ENCODE results near the gene PHLPP2. TPM values are rescaled to one million over a fixed set of nuclear protein-coding genes. Genes with fewer than 3 reads are reported as not detected.

The PHLPP2 gene
- total RNA-seq, 2 donors from 2014 or later = 12.4 to 12.8 TPM

DNA sequence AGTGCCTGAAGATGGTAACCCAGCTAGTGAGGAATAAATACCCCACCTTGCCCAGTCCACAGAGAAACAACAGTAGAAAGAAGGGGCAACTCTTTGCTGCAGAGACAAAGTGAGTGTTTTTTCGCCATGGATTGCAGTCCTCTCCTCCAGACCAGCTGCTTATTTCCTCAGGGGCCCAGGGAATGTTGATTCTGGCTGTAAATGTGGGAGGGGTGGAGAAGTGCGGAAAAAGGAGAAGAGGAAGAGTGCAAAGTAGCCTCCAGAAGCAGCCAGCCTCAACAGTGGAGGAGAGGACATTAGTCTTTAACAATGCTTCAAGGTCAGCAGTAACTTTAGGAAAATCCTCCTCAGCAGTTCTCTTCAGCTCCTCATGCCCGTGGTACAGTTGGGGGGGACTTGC, 8.1 kb upstream of the PHLPP2 start:
- no peak for DNase-seq
- Histone ChIP-seq H3K27me3 (ENCODE audit: control insufficient read depth, insufficient read depth, low read length, poor library complexity, severe bottlenecking) (no peaks in the 10 kb centered on the region), H3K9me3 (ENCODE audit: control insufficient read depth, low read length) (no peaks in the 10 kb centered on the region), H3K9ac (ENCODE audit: extremely low read depth, low read length, poor library complexity, severe bottlenecking) (no peak overlapping the region), H3K4me1 (ENCODE audit: control insufficient read depth, insufficient read depth, low read length) (no peaks in the 10 kb centered on the region), H3K4me3 (ENCODE audit: low read length) (no peak overlapping the region), H3K27ac (ENCODE audit: low read depth, low read length) (no peak overlapping the region), H3K36me3 (ENCODE audit: control insufficient read depth, insufficient read depth, low read length) (peaks cover 66% of the 10 kb centered on the region)
- peaks cover 68% of the 10 kb centered on the region for H3K36me3 Mint-ChIP-seq (ENCODE audit: low read depth)
- H3K27ac Mint-ChIP-seq = no peak overlapping the region
- H3K4me1 Mint-ChIP-seq = peaks cover 6% of the 10 kb centered on the region
- H3K4me3 Mint-ChIP-seq = no peak overlapping the region
- WGBS, 2 experiments (ENCODE audit: insufficient coverage in 1 of 2, insufficient read length in 1 of 2) = 92 to 100% methylated on average over 2 to 3 of the region's 3 CpGs
- H3K27me3 Mint-ChIP-seq (ENCODE audit: insufficient read depth) = no peaks in the 10 kb centered on the region
- TF ChIP-seq, protein P1, sequence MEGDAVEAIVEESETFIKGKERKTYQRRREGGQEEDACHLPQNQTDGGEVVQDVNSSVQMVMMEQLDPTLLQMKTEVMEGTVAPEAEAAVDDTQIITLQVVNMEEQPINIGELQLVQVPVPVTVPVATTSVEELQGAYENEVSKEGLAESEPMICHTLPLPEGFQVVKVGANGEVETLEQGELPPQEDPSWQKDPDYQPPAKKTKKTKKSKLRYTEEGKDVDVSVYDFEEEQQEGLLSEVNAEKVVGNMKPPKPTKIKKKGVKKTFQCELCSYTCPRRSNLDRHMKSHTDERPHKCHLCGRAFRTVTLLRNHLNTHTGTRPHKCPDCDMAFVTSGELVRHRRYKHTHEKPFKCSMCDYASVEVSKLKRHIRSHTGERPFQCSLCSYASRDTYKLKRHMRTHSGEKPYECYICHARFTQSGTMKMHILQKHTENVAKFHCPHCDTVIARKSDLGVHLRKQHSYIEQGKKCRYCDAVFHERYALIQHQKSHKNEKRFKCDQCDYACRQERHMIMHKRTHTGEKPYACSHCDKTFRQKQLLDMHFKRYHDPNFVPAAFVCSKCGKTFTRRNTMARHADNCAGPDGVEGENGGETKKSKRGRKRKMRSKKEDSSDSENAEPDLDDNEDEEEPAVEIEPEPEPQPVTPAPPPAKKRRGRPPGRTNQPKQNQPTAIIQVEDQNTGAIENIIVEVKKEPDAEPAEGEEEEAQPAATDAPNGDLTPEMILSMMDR (conservative IDR thresholded peaks at IDR 0.05) = no peak
- H3K9me3 Mint-ChIP-seq = no peaks in the 10 kb centered on the region

DNA sequence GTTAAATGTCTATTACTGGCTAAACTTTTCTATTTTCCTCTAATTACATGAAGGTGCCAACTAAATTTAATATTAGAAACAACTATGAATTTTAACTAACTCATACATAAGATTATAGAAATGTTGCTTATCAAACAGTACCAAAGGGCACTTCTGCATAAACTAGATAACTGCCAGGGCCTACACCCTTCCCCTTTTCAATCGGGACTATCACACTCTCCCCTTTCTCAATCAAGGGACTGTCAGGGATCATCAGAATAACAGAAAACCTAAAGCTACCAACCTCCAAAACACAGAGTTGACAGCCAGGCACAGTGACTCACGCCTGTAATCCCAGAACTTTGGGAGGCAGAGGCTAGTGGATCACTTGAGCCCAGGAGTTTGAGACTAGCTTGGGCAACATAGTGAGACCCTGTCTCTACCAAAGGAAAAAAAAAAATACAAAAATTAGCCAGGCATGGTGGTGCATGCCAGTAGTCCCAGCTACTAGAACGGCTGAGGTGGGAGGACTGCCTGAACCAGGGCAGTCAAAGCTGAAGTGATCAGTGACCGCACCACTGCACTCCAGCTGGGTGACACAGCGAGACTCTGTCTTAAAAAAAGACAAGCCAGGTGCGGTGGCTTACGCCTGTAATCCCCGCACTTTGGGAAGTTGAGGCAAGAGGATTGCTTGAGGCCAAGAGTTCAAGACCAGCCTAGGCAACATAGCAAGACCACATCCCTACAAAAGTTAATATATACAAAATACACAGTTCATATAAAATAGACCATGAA, 3.2 kb upstream of the PHLPP2 start:
- DNase-seq = no peak
- peaks cover 32% of the 10 kb centered on the region for H3K36me3 ChIP-seq (ENCODE audit: control insufficient read depth, insufficient read depth, low read length)
- H3K4me1 Mint-ChIP-seq = peaks cover 13% of the 10 kb centered on the region
- H3K27ac Mint-ChIP-seq = no peak overlapping the region
- H3K9ac ChIP-seq (ENCODE audit: extremely low read depth, low read length, poor library complexity, severe bottlenecking) = no peak overlapping the region
- no peaks in the 10 kb centered on the region for H3K9me3 ChIP-seq (ENCODE audit: control insufficient read depth, low read length)
- peaks cover 23% of the 10 kb centered on the region for H3K27me3 Mint-ChIP-seq (ENCODE audit: insufficient read depth)
- H3K36me3 Mint-ChIP-seq (ENCODE audit: low read depth) = peaks cover 38% of the 10 kb centered on the region
- H3K27me3 ChIP-seq (ENCODE audit: control insufficient read depth, insufficient read depth, low read length, poor library complexity, severe bottlenecking) = peaks cover 15% of the 10 kb centered on the region
- H3K4me1 ChIP-seq (ENCODE audit: control insufficient read depth, insufficient read depth, low read length) = no peaks in the 10 kb centered on the region
- H3K4me3 Mint-ChIP-seq = no peak overlapping the region
- H3K9me3 Mint-ChIP-seq = no peaks in the 10 kb centered on the region
- TF ChIP-seq, protein P1 (conservative IDR thresholded peaks at IDR 0.05) = no peak
- no peak overlapping the region for H3K27ac ChIP-seq (ENCODE audit: low read depth, low read length)
- 88 to 90% methylated on average over 7 to 8 of the region's 8 CpGs for WGBS, 2 experiments (ENCODE audit: insufficient coverage in 1 of 2, insufficient read length in 1 of 2)
- H3K4me3 ChIP-seq (ENCODE audit: low read length) = no peak overlapping the region

DNA sequence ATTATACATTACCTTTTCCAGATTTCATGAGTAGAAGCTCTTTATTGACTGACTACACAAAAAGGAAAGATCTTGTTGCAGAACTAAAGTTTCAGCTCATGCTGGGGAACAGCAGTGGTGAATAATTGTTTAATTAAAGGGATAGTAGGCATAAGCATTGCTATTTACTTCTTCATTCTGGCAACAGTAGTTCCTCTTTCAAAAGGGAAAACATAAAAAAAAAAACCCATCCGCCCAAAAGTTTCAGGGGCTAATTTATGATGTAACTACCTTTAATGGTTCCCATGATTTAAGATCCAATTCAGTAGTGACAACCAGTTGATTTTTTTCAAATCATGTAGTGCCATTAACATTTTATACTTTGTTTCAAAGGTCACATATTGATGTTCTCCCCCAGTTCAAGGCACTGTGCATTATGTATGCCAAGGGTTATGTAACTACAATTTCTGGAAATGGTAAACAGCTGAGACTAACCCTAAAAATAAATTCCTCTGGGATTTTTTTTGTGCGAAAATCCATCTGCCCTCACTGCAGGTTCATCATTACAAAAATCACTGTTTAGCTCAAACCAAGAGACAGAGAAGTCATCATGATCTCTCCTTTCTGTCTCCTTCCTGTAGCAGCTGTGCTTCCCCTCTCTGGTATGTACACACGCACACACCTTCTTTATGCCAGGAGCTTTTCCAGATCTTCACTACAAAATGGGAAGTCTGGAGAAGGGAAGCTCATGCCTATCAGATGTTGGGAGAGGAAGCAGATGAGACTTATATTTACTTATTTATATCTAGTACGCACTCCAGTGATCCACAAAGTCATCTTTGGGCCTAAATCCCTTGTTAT, 2.2 kb upstream of the PHLPP2 start:
- H3K9me3 ChIP-seq (ENCODE audit: control insufficient read depth, low read length) = no peaks in the 10 kb centered on the region
- H3K4me3 ChIP-seq (ENCODE audit: low read length) = no peak overlapping the region
- H3K27me3 ChIP-seq (ENCODE audit: control insufficient read depth, insufficient read depth, low read length, poor library complexity, severe bottlenecking) = peaks cover 15% of the 10 kb centered on the region
- TF ChIP-seq, protein P1 (conservative IDR thresholded peaks at IDR 0.05) = no peak
- Mint-ChIP-seq H3K9me3 (no peaks in the 10 kb centered on the region), H3K27ac (no peak overlapping the region), H3K4me1 (peaks cover 16% of the 10 kb centered on the region), H3K4me3 (no peak overlapping the region), H3K27me3 (ENCODE audit: insufficient read depth) (peaks cover 23% of the 10 kb centered on the region), H3K36me3 (ENCODE audit: low read depth) (peaks cover 28% of the 10 kb centered on the region)
- DNase-seq = no peak
- H3K4me1 ChIP-seq (ENCODE audit: control insufficient read depth, insufficient read depth, low read length) = no peaks in the 10 kb centered on the region
- H3K27ac ChIP-seq (ENCODE audit: low read depth, low read length) = no peak overlapping the region
- H3K36me3 ChIP-seq (ENCODE audit: control insufficient read depth, insufficient read depth, low read length) = peaks cover 21% of the 10 kb centered on the region
- WGBS, 2 experiments (ENCODE audit: insufficient coverage in 1 of 2, insufficient read length in 1 of 2) = 77 to 100% methylated on average over 1 to 4 of the region's 4 CpGs
- no peak overlapping the region for H3K9ac ChIP-seq (ENCODE audit: extremely low read depth, low read length, poor library complexity, severe bottlenecking)
